Left hindlimb (tissue), 1 donor: ENCODE data around the gene CFD.
"Not testable (repeated sequence)": the region's sequence is repeated elsewhere in the genome, so short reads cannot be mapped to it uniquely, and the experiment has no call there.

ENCODE experiments used
- DNase-seq: peaks from one replicate; pipeline ENCODE4 v3.0.0-alpha.2; 2018

Gene CFD

DNA sequence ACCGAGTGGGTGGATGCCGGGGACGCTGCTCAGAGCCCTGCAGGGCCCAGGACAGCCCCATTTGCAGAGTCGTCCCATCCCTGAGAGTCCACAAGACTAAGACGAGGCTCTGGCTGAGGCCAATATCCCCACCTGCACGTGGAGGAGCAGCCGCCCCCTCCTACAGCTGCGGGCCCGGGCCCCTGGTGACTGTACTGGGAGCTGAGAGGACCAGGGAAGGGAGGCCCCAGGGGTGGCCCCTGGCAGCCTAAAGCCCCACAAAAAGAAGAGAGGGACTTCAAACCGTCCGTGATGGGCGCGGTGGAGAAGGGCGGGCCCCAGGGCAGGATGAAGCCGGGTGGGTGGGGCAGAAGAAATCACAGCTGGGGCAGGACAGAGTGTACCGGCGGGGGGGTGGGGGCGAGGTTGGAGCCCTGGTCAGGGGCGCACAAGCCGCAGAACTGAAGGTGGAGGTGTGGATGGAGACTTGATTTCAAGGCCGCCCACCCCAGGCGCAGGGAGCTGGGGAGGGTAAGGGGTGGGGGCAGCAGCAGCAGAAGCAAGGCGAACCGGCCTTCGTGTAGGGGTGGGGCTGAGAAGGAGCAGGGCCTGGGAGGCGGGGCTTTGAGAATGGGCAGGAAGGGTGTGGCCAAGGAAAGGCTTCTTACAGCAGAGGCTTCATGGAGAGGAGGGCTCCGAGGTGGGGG, 12.9 kb downstream of the CFD start:
- DNase-seq, result no peak

DNA sequence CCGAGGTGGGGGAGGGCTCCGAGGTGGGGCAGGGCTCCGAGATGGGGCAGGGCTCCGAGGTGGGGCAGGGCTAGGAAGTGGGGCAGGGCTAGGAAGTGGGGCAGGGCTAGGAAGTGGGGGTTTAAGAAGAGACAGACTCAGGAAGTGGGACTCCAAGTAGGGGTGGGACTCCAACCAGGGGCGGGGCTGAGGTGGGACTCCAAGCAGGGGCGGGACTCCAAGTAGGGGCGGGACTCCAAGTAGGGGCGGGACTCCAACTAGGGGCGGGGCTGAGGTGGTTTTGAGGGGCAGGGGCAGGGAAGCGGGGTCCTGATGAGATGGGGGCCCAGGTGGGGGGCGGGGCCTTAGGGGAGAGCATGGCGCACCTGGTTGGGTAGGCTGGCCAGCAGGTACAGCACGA, 13.6 kb downstream of the CFD start:
- no peak for DNase-seq

DNA sequence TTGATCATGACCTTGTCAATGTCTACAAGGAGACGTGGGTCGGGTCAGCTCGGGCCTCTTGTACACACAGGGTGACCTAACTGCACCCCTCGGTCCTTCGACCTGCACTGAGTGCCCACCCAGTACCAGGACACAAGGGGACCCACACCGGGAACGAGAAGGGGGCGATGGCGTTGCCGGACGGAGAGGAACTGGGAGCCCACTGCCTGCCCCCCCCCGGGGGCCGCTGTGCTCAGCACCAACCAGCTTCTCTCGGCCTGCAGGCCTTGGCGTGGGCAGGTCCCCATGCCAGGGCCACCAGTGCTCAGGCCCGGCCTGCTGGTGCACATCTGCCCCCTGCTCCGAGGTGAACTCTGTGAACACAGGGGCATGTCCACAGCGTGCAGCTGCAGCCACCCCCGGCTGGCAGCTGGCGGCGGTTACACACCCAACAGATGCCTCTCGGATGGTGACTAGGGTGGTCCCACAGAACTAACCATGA, 14.1 kb downstream of the CFD start:
- no peak for DNase-seq

DNA sequence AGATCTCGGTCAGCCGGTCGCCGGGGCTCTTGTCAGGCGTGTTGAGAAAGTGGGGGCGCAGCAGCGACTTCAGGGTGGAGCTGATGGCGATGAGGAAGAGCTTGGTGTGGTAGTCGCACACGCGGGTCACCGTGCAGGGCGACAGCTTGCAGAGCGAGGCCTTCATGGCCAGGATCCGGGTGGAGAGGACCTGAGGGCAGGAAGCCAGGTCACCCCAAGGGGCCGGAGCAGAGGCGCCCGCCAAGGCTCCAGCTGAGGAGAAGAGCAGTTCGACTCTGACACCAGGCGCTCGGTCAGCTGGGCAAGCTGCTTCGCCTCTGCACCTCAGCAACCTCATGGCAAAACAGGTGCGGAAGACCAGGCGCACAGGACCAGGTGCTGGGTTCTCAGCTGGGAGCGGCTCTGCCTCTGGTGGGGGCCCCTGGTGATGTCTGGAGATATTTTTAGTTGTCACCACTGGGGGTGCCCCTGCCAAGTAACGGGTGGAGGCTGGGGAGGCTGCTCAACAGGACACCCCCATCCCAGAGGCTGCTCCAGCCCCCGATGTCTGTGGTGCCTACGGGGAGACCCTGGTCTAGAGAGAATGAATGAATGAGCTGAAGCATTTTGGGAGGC, 15.9 kb downstream of the CFD start:
- DNase-seq, result no peak

DNA sequence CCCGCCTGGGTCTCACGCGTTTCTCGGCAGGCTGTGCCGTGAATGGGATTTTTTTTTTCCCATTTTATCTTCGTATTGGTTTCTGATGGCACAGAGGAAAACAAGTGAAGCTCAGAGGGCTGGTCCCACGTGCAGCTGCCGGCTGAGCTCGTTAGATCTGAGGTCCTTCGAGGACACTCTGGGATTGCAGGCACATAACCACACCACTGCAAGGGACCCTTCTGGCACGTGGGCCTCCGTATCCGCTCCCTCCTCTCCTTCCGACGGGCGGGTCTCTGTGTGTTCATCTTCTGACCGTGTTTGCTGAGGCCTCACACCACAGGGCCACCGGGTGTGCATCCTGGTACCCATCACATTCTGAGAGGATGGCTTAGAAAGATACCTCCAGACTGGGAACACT, 16.6 kb downstream of the CFD start:
- no peak for DNase-seq

DNA sequence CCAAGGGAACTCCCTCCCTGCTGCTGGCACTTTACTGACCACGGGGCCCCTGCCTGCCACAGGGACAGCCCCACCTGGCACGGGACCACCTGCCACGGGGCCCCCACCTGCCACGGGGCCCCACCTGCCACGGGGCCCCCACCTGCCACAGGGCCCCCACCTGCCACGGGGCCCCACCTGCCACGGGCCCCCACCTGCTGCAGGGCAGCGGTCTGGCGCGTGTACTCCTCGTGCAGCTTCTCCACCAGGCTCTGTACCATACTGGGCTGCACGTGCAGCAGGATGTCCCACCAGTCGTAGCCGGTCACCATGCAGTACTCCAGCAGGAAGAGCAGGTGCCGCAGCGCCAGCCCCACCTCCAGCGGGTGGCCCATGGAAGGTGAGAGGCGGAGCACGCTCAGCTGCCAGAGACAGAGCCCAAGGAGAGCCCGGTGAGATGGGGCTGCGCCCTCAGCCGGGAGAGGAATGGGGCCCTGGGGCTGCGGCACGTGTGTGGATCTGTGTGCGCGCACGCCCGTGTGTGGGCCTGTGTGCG, 17.4 kb downstream of the CFD start:
- DNase-seq, result no peak

DNA sequence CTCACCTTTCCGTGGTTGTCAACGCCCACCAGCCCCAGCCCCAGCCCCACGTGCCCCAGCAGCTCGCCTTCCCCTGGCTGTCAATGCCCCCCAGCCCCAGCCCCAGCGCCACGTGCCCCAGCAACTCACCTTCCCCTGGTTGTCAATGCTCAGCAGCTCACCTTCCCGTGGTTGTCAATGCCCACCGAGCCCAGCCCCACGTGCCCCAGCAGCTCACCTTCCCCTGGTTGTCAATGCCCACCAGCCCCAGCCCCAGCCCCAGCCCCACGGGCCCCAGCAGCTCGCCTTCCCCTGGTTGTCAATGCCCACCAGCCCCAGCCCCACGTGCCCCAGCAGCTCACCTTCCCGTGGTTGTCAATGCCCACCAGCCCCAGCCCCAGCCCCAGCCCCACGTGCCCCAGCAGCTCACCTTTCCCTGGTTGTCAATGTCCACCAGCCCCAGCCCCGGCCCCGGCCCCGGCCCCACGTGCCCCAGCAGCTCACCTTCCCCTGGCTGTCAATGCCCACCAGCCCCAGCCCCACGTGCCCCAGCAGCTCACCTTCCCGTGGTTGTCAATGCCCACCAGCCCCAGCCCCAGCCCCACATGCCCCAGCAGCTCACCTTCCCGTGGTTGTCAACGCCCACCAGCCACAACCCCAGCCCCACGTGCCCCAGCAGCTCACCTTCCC, 18.7 kb downstream of the CFD start:
- DNase-seq, result not testable (repeated sequence)

DNA sequence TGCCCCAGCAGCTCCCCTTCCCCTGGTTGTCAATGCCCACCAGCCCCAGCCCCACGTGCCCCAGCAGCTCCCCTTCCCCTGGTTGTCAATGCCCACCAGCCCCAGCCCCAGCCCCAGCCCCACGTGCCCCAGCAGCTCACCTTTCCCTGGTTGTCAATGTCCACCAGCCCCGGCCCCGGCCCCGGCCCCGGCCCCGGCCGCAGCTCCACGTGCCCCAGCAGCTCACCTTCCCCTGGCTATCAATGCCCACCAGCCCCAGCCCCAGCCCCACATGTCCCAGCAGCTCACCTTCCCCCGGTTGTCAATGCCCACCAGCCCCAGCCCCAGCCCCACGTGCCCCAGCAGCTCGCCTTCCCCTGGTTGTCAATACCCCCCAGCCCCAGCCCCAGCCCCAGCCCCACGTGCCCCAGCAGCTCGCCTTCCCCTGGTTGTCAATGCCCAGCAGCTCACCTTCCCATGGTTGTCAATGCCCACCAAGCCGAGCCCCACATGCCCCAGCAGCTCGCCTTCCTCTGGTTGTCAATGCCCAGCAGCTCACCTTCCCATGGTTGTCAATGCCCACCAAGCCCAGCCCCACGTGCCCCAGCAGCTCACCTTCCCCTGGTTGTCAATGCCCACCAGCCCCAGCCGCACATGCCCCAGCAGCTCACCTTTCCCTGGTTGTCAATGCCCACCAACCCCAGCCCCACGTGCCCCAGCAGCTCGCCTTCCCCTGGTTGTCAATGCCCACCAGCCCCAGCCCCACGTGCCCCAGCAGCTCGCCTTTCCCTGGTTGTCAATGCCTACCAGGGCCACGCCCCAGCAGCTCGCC, 19.5 kb downstream of the CFD start:
- DNase-seq, result not testable (repeated sequence)

DNA sequence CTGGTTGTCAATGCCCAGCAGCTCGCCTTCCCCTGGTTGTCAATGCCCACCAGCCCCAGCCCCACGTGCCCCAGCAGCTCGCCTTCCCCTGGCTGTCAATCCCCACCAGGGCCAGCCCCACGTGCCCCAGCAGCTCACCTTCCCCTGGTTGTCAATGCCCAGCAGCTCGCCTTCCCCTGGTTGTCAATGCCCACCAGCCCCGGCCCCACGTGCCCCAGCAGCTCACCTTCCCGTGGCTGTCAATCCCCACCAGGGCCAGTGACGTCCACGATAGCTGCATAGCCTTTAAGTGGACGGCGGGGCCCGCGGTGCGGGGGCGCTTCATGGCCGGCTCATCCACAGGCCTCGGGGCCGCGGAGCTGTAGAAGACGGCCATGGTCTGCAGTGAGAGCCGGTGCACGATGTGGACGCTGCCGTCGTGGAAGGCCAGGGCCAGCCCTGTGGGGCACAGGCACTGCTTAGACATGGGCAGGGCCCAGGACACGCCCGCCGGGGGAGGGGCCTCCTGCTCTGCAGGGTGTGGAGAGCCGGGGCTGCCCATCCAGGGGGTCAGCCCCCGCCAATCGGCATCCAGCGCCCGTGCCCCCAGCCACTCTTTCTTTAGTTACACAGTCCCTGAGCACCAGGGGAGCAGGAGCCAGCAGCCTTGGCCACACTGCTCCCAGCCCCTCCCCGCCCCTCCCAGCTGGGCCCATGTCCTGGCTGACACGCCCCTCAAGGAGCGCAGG, 20.4 kb downstream of the CFD start:
- no peak for DNase-seq

DNA sequence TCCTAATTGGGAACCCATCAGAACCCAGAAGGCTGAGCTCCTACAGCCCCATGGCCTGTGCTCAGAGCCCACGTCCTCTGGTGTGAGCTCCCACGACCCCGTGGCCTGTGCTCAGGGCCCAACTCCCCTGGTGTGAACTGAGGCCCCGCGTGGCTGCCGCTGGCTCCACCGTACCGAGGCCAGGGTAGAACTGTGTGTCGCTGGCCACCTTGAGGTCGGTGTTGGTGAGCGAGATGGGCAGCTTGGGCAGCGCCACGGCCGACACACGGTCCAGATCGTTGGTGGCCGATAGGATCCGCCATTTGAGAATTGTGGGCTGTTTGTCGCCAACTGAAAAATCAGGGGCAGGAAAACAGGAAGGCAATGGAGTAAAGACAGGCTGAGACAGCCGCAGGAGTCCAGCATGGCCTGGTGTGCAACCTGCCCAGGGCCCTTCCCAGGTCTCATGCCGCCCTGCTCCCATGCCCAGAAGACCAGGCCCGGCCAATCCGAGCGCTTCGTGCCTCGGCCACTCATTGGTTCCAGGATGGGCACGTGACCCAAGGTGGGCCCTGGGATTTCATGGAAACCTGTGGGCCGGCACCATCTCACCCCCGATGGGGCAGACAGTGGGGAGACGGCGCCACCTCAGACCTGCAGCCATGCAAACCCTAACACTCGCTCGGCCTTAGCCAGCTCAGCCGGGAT, 22.1 kb downstream of the CFD start:
- DNase-seq, result no peak

DNA sequence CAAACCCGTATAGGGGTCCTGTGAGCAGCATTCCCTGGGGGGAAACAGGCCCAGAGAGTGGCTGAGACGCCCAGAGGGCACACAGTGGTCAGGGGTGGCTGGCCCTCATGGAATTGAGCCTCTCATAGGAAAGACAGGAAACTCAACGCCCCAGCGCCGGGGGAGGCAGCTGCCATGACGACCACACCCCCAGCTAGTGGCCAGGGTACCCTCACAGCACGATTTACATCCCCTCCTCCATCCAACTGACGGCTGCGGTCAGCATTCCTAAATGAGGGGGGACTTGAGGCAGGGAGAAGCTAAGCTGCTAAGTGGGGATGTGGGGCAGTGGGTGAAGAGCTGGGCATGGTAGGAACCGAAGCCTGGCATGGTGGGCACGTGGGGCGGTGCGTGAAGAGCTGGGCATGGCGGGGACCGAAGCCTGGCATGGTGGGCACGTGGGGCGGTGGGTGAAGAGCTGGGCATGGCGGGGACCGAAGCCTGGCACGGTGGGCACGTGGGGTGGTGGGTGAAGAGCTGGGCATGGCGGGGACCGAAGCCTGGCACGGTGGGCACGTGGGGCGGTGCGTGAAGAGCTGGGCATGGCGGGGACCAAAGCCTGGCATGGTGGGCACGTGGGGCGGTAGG, 23.5 kb downstream of the CFD start:
- no peak for DNase-seq

DNA sequence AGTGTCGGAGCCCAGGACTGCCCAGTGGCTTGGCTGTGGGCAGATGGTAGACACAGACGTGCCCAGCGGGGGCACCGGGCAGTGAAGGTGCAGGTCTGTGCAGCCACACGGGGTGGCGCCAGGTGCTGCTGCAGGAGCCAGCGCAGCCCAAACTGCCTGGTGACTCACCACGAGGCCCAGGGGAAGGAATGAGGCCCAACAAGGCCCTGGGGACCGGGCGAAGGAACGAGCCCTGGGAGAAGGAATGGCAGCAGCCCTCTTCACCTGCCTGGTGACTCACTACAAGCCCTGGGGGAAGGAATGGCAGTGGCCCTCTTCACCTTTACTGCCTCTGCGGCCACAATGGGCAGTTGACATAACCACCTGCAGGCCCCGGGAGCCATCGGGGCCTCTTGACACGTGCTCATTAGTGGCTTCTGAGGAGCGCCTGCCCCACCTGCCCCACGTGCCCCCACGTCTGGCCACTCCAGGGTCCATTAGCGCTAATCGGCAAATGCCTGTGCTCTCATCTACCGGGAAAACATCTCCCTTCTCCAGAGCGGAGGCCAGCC, 24.3 kb downstream of the CFD start:
- no peak for DNase-seq

DNA sequence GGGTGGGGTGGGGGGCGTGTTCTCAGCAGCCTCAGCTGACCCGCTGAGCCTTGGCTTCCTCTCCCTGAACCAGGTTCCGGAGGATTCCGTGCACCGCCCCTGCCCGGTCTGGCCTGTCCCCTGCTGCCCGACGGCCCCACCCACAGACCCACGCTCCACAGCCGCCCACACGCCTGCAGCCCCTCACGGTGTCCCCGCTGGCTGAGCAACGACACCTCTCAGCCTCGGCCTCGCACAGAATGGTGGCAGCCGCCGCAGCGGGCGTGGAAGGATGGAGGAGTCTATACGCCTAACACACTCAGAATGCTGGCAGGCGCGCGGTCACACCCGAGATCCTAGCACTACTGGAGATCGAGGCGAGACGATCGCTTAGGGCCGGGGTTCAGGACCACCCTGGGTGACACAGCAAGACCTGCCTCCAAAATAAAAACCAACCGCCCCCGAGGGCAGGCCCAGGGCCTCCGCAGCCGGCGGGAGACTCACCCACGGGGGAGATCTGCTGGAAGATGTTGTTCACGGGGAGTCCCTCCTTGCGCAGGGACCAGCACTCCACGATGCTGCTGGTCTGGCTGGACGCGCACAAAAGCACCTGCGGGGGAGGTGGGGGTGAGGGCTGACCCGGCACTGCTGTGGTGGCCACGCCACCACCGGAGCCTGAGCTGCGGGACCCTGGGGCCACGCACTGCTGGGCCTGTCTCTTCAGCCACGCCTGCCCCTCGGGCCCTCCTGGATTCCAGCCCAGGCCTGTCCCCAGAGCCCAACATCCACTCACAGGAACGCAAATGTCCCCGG, 25.2 kb downstream of the CFD start:
- no peak for DNase-seq

DNA sequence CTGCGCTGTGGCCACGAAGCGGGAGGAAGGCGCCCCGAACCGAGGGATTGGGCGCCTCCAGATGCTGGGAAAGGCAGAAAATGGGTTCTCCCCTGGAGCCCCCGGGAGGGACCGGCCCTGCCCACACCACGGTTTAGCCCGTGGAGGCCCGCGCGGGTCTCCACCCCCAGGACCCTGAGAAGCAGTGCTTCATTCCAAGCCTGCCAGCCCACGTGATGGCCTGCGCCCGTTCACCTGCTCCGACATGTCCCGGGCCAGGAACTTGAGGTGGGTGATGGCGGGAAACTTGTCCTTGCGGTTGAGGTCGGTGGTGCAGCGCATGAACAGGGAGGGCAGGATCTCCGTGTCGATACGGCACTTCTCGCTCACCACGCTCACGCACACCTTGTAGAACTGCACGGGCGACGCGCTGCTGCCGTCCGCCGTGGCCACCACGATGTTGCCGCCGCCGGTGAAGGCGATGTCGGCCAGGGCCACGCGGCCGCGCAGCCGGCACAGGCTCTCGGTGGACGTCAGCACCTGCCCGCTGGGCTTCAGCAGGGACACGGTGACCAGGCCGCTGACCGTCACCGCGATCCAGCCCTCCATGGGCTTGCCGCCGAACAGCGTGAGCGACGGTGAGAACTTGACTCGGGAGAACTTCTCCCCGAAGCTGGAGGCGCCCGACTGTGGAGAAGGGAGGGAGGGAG, 26.2 kb downstream of the CFD start:
- DNase-seq, result no peak

DNA sequence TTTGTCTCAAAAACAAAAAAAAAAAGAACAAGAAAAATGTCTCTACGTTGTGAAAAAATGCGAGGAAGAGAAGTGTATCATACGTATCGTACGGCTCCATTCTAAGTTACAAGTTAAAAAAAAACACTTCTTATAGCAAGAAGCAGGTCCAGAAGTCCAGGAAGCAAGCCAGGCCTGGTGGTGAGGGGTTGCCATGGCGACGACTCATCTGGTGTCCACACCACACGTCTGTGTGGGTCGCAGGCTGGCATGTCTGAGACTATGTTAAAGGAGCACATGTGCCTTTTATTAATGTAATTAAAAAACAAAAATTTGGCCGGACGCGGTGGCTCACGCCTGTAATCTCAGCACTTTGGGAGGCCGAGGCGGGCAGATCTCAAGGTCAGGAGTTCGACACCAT, 27.6 kb downstream of the CFD start:
- no peak for DNase-seq

DNA sequence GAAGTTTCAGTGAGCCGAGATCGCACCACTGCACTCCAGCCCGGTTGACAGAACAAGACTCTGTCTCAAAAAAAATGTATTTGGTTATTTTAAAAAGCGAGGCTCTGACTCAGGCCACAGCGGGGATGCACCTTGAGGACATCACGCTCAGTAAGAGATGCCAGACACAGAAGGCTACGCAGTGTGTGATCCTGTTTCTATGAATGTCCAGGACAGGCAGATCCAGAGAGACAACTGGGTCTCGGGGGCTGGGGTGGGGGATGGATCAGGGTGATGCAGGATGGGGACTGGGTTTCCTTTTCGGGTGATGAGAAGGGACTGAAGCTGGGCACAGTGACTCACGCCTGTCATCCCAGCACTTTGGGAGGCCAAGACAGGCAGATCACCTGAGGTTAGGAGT, 28.1 kb downstream of the CFD start:
- DNase-seq, result no peak

DNA sequence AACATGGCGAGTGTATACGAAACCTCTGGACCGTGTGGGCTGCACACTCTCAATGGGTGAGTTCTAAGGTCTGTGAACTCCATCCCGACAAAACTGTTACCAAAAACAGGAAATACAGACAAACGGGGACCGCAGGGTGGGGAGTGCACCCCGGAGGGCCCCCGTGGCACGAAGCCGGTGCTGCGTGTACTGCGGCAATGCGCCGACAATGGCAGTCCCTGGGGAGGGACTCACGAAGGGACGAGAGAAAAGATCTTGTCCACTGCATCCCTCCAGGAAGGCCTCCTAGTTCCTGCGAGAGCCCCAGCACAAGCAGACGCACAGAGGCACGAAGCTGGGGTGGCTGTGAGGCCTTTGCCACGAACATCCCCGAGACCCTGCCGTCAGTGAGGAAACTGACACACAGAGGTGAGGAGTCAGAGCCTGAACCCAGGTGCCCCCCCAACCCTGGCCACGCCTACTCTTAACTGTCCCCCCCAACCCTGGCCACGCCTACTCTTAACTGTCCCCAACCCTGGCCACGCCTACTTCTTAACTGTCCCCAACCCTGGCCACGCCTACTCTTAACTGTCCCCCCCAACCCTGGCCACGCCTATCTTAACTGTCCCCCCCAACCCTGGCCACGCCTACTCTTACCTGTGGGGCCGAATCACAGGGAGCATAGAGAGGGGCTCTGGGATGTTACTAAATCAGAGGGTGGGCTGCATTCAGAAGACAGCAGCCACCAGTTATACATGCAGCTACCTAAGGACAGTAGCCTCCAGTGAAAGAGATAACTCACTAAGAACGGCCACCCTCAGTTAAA, 29.3 kb downstream of the CFD start:
- no peak for DNase-seq

DNA sequence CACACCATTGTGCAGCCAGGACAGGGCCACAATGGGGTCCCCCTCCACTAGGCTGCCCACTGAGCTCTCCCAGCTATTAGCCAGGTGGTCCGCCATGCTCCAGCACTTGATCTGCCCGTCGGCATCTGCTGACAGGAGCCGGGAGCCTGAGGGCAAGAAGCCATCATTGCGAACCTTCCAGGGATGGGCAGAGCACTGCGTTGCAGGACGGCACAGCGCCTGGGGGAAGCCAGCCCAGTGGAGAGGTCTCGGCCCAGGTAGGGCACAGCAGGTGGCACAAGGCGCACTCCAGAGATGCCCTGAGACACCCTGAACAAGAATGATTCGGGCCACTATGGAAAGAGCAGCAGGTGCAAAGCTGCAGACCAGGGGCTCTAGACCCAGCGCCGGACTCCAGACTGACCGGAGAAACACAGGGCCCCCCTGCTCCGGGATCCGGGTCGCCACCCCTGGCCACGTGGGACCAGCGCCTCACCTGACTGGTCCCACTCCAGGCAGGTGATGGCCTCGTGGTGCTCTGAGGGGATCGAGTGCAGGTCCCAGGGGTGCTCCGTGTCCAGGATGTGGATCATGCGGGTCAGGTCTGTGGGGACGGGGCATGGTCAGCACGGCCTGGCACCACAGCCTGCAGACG, 30.3 kb downstream of the CFD start:
- DNase-seq, result no peak
